Measurements from ENCODE around the gene SLAIN2. TPM values are rescaled to one million over a fixed set of nuclear protein-coding genes. Genes with fewer than 3 reads are reported as not detected.
"Not testable (repeated sequence)": the region's sequence is repeated elsewhere in the genome, so short reads cannot be mapped to it uniquely, and the experiment has no call there.

Gene SLAIN2
- total RNA-seq, 2 donors from 2014 or later: 40.8 to 92.7 TPM

GRCh38 chr4:48436318-48436717, 95.0 kb downstream of the SLAIN2 start:
- no peak for DNase-seq (ENCODE audit: low spot score)
- Histone ChIP-seq H3K4me3 (no peak overlapping the region), H3K36me3 (no peaks in the 10 kb centered on the region), H3K4me1 (ENCODE audit: control insufficient read depth in 1 of 2, low read depth in 2 of 2) (peaks cover 0 to 7% of the 10 kb centered on the region in 2 donors), H3K9me3 (no peaks in the 10 kb centered on the region), H3K27me3 (replicated peaks; ENCODE audit: insufficient read depth) (no peaks in the 10 kb centered on the region), H3K27ac (no peak overlapping the region)
- no peak for ATAC-seq (ENCODE audit: insufficient number of reproducible peaks, low FRiP score, low read depth)
- no peak for TF ChIP-seq CTCF (IDR thresholded peaks at IDR 0.05)

- Histone ChIP-seq H3K9me3 (no peaks in the 10 kb centered on the region), H3K36me3 (no peaks in the 10 kb centered on the region), H3K27ac (no peak overlapping the region), H3K4me3 (no peak overlapping the region), H3K4me1 (ENCODE audit: control insufficient read depth in 1 of 2, low read depth in 2 of 2) (peaks cover 0 to 7% of the 10 kb centered on the region in 2 donors), H3K27me3 (replicated peaks; ENCODE audit: insufficient read depth) (no peaks in the 10 kb centered on the region)
- ATAC-seq (ENCODE audit: insufficient number of reproducible peaks, low FRiP score, low read depth): no peak
- no peak for TF ChIP-seq CTCF (IDR thresholded peaks at IDR 0.05)
- no peak for DNase-seq (ENCODE audit: low spot score)
These were observed 98.7 kb downstream of the SLAIN2 start for GRCh38 chr4:48439988-48440387.

GRCh38 chr4:48440914-48441313, 99.6 kb downstream of the SLAIN2 start:
- not testable (repeated sequence) for DNase-seq (ENCODE audit: low spot score); H3K4me3 ChIP-seq; H3K4me1 ChIP-seq (ENCODE audit: control insufficient read depth in 1 of 2, low read depth in 2 of 2); H3K27ac ChIP-seq; H3K9me3 ChIP-seq; ATAC-seq (ENCODE audit: insufficient number of reproducible peaks, low FRiP score, low read depth); H3K27me3 ChIP-seq (replicated peaks; ENCODE audit: insufficient read depth); H3K36me3 ChIP-seq

- Histone ChIP-seq H3K9me3 (no peaks in the 10 kb centered on the region), H3K27ac (no peak overlapping the region), H3K4me3 (no peak overlapping the region), H3K27me3 (replicated peaks; ENCODE audit: insufficient read depth) (no peaks in the 10 kb centered on the region), H3K36me3 (no peaks in the 10 kb centered on the region), H3K4me1 (ENCODE audit: control insufficient read depth in 1 of 2, low read depth in 2 of 2) (no peaks in the 10 kb centered on the region)
- no peak for ATAC-seq (ENCODE audit: insufficient number of reproducible peaks, low FRiP score, low read depth)
- DNase-seq (ENCODE audit: low spot score): no peak
- TF ChIP-seq CTCF (IDR thresholded peaks at IDR 0.05): peak; percentile 61
These were observed 104.4 kb downstream of the SLAIN2 start for GRCh38 chr4:48445704-48446103.

- no peaks in the 10 kb centered on the region for H3K9me3 ChIP-seq
- DNase-seq (ENCODE audit: low spot score) (no peak), ATAC-seq (ENCODE audit: insufficient number of reproducible peaks, low FRiP score, low read depth) (no peak)
- no peak for TF ChIP-seq CTCF (IDR thresholded peaks at IDR 0.05)
- no peaks in the 10 kb centered on the region for H3K27me3 ChIP-seq (replicated peaks; ENCODE audit: insufficient read depth)
- H3K27ac ChIP-seq: no peak overlapping the region
- no peak overlapping the region for H3K4me3 ChIP-seq
- no peaks in the 10 kb centered on the region for H3K4me1 ChIP-seq (ENCODE audit: control insufficient read depth in 1 of 2, low read depth in 2 of 2)
- no peaks in the 10 kb centered on the region for H3K36me3 ChIP-seq
These were observed 105.3 kb downstream of the SLAIN2 start for GRCh38 chr4:48446642-48447041.

GRCh38 chr4:48449151-48449550, 107.8 kb downstream of the SLAIN2 start:
- Histone ChIP-seq H3K36me3 (no peaks in the 10 kb centered on the region), H3K4me1 (ENCODE audit: control insufficient read depth in 1 of 2, low read depth in 2 of 2) (no peaks in the 10 kb centered on the region), H3K27ac (no peak overlapping the region), H3K4me3 (no peak overlapping the region), H3K9me3 (no peaks in the 10 kb centered on the region), H3K27me3 (replicated peaks; ENCODE audit: insufficient read depth) (no peaks in the 10 kb centered on the region)
- DNase-seq (ENCODE audit: low spot score) (no peak), ATAC-seq (ENCODE audit: insufficient number of reproducible peaks, low FRiP score, low read depth) (no peak)
- no peak for TF ChIP-seq CTCF (IDR thresholded peaks at IDR 0.05)
